Measurements from ENCODE around the gene CCR8.

Gene CCR8

DNA sequence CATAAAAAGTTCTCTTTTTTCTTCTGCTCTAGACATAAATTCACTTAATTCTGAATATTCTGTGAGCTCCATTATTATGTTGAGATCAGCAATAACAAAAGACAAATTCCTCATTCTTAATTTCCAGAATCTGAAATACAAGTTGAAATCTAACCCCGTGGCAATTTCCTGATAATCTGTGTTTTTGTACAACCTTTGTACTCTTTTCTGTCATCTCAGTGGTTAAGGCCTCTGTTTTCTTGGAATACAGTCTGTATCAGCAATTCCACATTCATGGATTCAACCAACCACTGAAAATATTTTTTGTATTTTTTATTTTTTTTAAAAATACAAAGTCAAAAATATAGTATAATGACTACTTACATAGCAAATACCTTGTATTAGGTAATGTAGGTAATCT is 8.7 kb downstream of the CCR8 start:
- H2AFZ ChIP-seq (ENCODE audit: low read length): no peak overlapping the region
- no peak overlapping the region for H3K4me2 ChIP-seq (ENCODE audit: low read depth, low read length, poor library complexity, severe bottlenecking)
- H4K20me1 ChIP-seq (ENCODE audit: insufficient read depth, low read length, poor library complexity, severe bottlenecking): no peaks in the 10 kb centered on the region
- peaks cover 7% of the 10 kb centered on the region; the same call in 1 of the 2 replicates for H3K9me3 ChIP-seq (ENCODE audit: insufficient read depth, low read depth, low read length)
- no peaks in the 10 kb centered on the region for H3K27me3 ChIP-seq (ENCODE audit: insufficient read depth, low read length, poor library complexity, severe bottlenecking)
- no peaks in the 10 kb centered on the region for H3K79me2 ChIP-seq (ENCODE audit: insufficient read depth, low read length)
- TF ChIP-seq EZH2phosphoT487 (IDR thresholded peaks at IDR 0.05; ENCODE audit: borderline replicate concordance): no peak
- TF ChIP-seq, protein P1, sequence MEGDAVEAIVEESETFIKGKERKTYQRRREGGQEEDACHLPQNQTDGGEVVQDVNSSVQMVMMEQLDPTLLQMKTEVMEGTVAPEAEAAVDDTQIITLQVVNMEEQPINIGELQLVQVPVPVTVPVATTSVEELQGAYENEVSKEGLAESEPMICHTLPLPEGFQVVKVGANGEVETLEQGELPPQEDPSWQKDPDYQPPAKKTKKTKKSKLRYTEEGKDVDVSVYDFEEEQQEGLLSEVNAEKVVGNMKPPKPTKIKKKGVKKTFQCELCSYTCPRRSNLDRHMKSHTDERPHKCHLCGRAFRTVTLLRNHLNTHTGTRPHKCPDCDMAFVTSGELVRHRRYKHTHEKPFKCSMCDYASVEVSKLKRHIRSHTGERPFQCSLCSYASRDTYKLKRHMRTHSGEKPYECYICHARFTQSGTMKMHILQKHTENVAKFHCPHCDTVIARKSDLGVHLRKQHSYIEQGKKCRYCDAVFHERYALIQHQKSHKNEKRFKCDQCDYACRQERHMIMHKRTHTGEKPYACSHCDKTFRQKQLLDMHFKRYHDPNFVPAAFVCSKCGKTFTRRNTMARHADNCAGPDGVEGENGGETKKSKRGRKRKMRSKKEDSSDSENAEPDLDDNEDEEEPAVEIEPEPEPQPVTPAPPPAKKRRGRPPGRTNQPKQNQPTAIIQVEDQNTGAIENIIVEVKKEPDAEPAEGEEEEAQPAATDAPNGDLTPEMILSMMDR (conservative IDR thresholded peaks at IDR 0.05; ENCODE audit: low read length): no peak
- no peak overlapping the region for H3K9ac ChIP-seq (ENCODE audit: low read depth, low read length, poor library complexity, severe bottlenecking)
- no peak overlapping the region for H3K4me3 ChIP-seq (ENCODE audit: low read length, poor library complexity, severe bottlenecking)
- no peaks in the 10 kb centered on the region for H3K9me2 ChIP-seq (replicated peaks; ENCODE audit: low read depth, low read length)
- H3F3A ChIP-seq (ENCODE audit: low read depth): no peaks in the 10 kb centered on the region
- no peaks in the 10 kb centered on the region for H3K36me3 ChIP-seq (ENCODE audit: insufficient read depth, low read length)
- H3K4me1 ChIP-seq (ENCODE audit: insufficient read depth, low read length, poor library complexity, severe bottlenecking): peaks cover 13% of the 10 kb centered on the region

DNA sequence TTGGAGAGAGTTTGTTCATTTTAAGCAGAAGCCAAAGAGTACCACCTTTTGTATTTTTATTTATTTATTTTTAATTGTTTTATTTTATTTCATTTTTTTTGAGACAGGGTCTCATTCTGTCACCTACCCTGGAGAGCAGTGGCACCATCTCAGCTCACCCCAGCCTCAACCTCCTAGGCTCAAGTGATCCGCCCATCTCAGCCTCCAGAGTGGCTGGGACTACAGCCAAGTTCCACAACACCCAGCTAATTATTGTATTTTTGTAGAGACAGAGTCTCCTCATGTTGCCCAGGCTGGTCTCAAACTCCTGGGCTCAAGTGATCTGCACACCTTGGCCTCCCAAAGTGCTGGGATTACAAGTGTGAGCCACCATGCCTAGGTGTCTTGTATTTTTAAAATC is 9.6 kb downstream of the CCR8 start:
- no peak overlapping the region for H3K9ac ChIP-seq (ENCODE audit: low read depth, low read length, poor library complexity, severe bottlenecking)
- no peaks in the 10 kb centered on the region for H3K79me2 ChIP-seq (ENCODE audit: insufficient read depth, low read length)
- H3K9me2 ChIP-seq (replicated peaks; ENCODE audit: low read depth, low read length): no peaks in the 10 kb centered on the region
- peaks cover 16% of the 10 kb centered on the region for H3K4me1 ChIP-seq (ENCODE audit: insufficient read depth, low read length, poor library complexity, severe bottlenecking)
- H3K36me3 ChIP-seq (ENCODE audit: insufficient read depth, low read length): no peaks in the 10 kb centered on the region
- no peaks in the 10 kb centered on the region for H3K27me3 ChIP-seq (ENCODE audit: insufficient read depth, low read length, poor library complexity, severe bottlenecking)
- no peak overlapping the region for H2AFZ ChIP-seq (ENCODE audit: low read length)
- no peak overlapping the region for H3K4me2 ChIP-seq (ENCODE audit: low read depth, low read length, poor library complexity, severe bottlenecking)
- H4K20me1 ChIP-seq (ENCODE audit: insufficient read depth, low read length, poor library complexity, severe bottlenecking): no peaks in the 10 kb centered on the region
- no peak for TF ChIP-seq EZH2phosphoT487 (IDR thresholded peaks at IDR 0.05; ENCODE audit: borderline replicate concordance)
- TF ChIP-seq, protein P1 (conservative IDR thresholded peaks at IDR 0.05; ENCODE audit: low read length): no peak
- no peak overlapping the region for H3K4me3 ChIP-seq (ENCODE audit: low read length, poor library complexity, severe bottlenecking)
- H3K9me3 ChIP-seq (ENCODE audit: insufficient read depth, low read depth, low read length): peaks cover 7% of the 10 kb centered on the region; the same call in 1 of the 2 replicates
- H3F3A ChIP-seq (ENCODE audit: low read depth): no peaks in the 10 kb centered on the region

DNA sequence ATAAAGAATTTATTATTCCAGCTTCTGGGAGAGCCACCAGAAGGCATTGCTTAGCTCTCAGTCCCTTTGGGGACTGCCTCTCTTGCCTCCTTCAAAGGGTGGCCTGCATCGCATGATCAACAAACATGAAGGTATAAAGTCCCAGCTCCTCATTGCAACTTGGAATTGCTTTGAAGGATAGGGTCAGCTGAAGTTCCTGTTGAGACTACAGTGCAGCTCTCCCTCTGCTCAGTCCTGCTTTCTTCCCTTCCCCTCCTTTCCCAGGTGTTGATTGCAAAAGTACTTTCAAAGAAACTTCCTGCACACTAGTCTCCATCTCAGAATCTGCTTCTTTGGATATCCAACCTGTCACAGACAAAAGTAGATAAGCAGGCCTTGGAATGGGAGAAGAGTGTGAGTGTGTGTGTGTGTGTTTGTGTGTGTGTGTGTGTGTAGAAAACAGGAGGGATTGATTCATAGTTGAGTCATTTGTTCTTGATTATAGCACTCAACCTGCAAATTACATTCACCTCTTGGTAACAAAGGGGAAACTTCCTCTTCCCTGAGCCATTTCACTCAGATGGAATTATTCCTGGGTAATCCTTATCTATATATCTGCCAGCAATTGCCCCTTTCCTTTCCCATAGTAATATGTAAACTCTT is 13.7 kb downstream of the CCR8 start:
- Histone ChIP-seq H3K4me1 (ENCODE audit: insufficient read depth, low read length, poor library complexity, severe bottlenecking) (peaks cover 41% of the 10 kb centered on the region), H3K4me3 (ENCODE audit: low read length, poor library complexity, severe bottlenecking) (no peak overlapping the region), H3K9me3 (ENCODE audit: insufficient read depth, low read depth, low read length) (peaks cover 7% of the 10 kb centered on the region; the same call in 1 of the 2 replicates), H3K9me2 (replicated peaks; ENCODE audit: low read depth, low read length) (no peaks in the 10 kb centered on the region), H3K36me3 (ENCODE audit: insufficient read depth, low read length) (no peaks in the 10 kb centered on the region), H3K27me3 (ENCODE audit: insufficient read depth, low read length, poor library complexity, severe bottlenecking) (no peaks in the 10 kb centered on the region), H4K20me1 (ENCODE audit: insufficient read depth, low read length, poor library complexity, severe bottlenecking) (no peaks in the 10 kb centered on the region), H3K4me2 (ENCODE audit: low read depth, low read length, poor library complexity, severe bottlenecking) (no peak overlapping the region), H3K79me2 (ENCODE audit: insufficient read depth, low read length) (no peaks in the 10 kb centered on the region), H3K9ac (ENCODE audit: low read depth, low read length, poor library complexity, severe bottlenecking) (no peak overlapping the region), H2AFZ (ENCODE audit: low read length) (peak overlapping the region; percentile 29; the same call in 1 of the 2 replicates), H3F3A (ENCODE audit: low read depth) (peaks cover 6% of the 10 kb centered on the region; the same call in 1 of the 2 replicates)
- TF ChIP-seq, protein P1 (conservative IDR thresholded peaks at IDR 0.05; ENCODE audit: low read length): no peak
- no peak for TF ChIP-seq EZH2phosphoT487 (IDR thresholded peaks at IDR 0.05; ENCODE audit: borderline replicate concordance)

Measured in Loucy (cell line).